ENCODE results near the gene BIRC7.

DNA sequence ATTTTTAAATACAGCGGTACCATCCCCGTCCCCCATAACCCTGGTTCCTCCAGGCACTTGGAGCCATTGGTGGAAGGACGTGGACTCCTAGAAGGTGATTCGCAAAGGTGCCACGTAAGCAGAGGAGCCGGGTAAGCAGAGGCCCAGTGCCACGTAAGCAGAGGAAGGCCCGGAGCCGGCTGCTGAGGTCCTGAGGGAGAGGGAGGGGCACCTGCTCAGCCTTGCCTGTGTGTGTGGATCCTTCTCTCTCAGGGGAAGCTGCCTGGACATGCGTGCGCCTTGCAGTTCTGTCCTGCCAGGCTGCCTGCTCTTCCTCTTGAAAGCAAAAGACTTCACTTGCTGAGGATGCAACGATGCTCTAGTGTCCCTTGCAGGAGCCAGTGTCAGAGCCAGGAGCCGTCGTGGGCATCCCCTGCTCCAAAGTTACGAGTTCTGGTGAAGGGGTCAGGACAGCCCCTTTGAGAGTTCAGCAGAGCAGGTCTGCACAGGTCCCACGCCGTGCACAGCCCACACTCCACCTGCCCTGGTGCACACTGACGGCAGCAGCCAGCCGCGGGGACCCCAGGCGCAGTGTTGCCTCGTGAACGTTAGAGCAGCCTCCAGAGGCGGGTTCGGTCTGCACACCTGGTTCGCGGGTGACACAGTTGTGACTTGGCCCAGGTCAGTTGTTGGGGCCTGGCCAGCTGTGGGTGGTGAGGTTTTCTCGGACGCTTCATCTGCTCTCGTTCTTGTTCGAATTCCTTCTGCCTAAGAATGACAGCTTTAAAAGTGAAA lies 20.4 kb downstream of the BIRC7 start:
- TF ChIP-seq, protein P1, sequence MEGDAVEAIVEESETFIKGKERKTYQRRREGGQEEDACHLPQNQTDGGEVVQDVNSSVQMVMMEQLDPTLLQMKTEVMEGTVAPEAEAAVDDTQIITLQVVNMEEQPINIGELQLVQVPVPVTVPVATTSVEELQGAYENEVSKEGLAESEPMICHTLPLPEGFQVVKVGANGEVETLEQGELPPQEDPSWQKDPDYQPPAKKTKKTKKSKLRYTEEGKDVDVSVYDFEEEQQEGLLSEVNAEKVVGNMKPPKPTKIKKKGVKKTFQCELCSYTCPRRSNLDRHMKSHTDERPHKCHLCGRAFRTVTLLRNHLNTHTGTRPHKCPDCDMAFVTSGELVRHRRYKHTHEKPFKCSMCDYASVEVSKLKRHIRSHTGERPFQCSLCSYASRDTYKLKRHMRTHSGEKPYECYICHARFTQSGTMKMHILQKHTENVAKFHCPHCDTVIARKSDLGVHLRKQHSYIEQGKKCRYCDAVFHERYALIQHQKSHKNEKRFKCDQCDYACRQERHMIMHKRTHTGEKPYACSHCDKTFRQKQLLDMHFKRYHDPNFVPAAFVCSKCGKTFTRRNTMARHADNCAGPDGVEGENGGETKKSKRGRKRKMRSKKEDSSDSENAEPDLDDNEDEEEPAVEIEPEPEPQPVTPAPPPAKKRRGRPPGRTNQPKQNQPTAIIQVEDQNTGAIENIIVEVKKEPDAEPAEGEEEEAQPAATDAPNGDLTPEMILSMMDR (IDR thresholded peaks at IDR 0.05): no peak
- TF ChIP-seq POLR2A (IDR thresholded peaks at IDR 0.05) (no peak), POLR2AphosphoS5 (IDR thresholded peaks at IDR 0.05) (no peak)
